NCI-H2081 treated with DMSO at 0.1 percent for 48 hours (cell line): ENCODE measurements around the gene PCSK5.
"Not testable (repeated sequence)": the region's sequence is repeated elsewhere in the genome, so short reads cannot be mapped to it uniquely, and the experiment has no call there.

Experiments used
- DNase-seq: peaks from one replicate; lab custom pipeline; 2025; lab: John Stamatoyannopoulos, UW

The PCSK5 gene

GRCh38 chr9:76314321-76314720 lies 423.8 kb downstream of the PCSK5 start:
- DNase-seq: no peak

- no peak for DNase-seq
These were observed 425.6 kb downstream of the PCSK5 start for GRCh38 chr9:76316069-76316468.

- DNase-seq: not testable (repeated sequence)
These were observed 429.0 kb downstream of the PCSK5 start for GRCh38 chr9:76319466-76319865.

GRCh38 chr9:76321195-76321828 lies 430.8 kb downstream of the PCSK5 start:
- no peak for DNase-seq

GRCh38 chr9:76322810-76323209 lies 432.3 kb downstream of the PCSK5 start:
- no peak for DNase-seq

GRCh38 chr9:76323490-76323889 lies 433.0 kb downstream of the PCSK5 start:
- no peak for DNase-seq

GRCh38 chr9:76324030-76324429 lies 433.6 kb downstream of the PCSK5 start:
- not testable (repeated sequence) for DNase-seq

GRCh38 chr9:76330034-76330433 lies 439.6 kb downstream of the PCSK5 start:
- DNase-seq: no peak

- no peak for DNase-seq
These were observed 442.9 kb downstream of the PCSK5 start for GRCh38 chr9:76333388-76333787.

GRCh38 chr9:76333964-76334363 lies 443.5 kb downstream of the PCSK5 start:
- DNase-seq: no peak

- no peak for DNase-seq
These were observed 445.6 kb downstream of the PCSK5 start for GRCh38 chr9:76336027-76336426.

- DNase-seq: no peak
These were observed 447.9 kb downstream of the PCSK5 start for GRCh38 chr9:76338418-76338817.

GRCh38 chr9:76341616-76342015 lies 451.1 kb downstream of the PCSK5 start:
- DNase-seq: no peak

GRCh38 chr9:76342201-76342600 lies 451.7 kb downstream of the PCSK5 start:
- DNase-seq: no peak

- DNase-seq: no peak
These were observed 452.4 kb downstream of the PCSK5 start for GRCh38 chr9:76342858-76343257.

GRCh38 chr9:76349865-76350264 lies 459.4 kb downstream of the PCSK5 start:
- DNase-seq: no peak

GRCh38 chr9:76351006-76351405 lies 460.5 kb downstream of the PCSK5 start:
- no peak for DNase-seq

GRCh38 chr9:76352026-76352620 lies 461.6 kb downstream of the PCSK5 start:
- no peak for DNase-seq

- DNase-seq: no peak
These were observed 462.8 kb downstream of the PCSK5 start for GRCh38 chr9:76353280-76353679.

- DNase-seq: no peak
These were observed 463.7 kb downstream of the PCSK5 start for GRCh38 chr9:76354221-76354620.

GRCh38 chr9:76355886-76356285 lies 465.4 kb downstream of the PCSK5 start:
- no peak for DNase-seq

- no peak for DNase-seq
These were observed 467.1 kb downstream of the PCSK5 start for GRCh38 chr9:76357555-76357954.

- no peak for DNase-seq
These were observed 468.3 kb downstream of the PCSK5 start for GRCh38 chr9:76358628-76359280.

GRCh38 chr9:76359365-76359764 lies 468.9 kb downstream of the PCSK5 start:
- DNase-seq: no peak
